ENCODE measurements around the gene KIF2C. TPM values are rescaled to one million over a fixed set of nuclear protein-coding genes. Genes with fewer than 3 reads are reported as not detected.

KIF2C gene
- total and polyA plus RNA-seq, 9 of the 15 experiments (the other 6 are each of a cell fraction or from before 2014, with no cell fraction given), result 84.9 to 226 (median 169) TPM

DNA sequence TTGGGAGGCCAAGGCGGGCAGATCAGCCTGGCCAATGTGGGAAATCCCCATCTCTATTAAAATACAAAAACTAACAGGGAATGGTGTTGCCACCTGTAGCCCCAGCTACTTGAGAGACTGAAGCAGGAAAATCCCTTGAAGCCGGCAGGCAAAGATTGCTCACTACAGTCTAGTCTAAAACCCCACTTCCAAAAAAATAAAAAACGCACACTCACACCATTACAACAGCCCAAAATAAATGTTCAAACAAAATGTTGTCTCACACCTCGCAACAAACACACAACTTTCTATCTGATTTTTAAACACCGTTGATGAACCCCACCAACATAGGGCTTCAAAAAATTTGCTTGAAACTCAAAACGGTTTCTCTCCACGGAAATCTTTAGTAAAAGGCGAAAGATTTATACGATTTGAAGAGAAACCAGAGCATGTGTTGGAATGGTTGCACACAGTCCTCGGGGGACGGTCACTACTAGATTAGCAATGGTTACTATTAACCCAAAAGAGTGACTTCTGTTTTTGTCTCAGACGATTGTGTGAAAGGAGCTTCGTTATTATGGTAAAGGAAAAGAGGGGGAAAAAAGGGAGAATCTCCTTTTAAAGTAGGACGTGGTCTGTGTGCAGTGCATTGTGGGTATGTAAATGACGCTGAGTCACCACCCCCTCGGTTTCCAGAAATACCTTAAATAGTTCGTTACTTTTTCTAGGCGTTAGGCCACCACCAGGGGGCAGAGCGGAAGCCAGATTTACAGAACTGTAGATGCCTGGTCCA is 8.7 kb upstream of the KIF2C start, which contains the start of gene RNU5D-1 (continued):
- TF ChIP-seq, protein P1, sequence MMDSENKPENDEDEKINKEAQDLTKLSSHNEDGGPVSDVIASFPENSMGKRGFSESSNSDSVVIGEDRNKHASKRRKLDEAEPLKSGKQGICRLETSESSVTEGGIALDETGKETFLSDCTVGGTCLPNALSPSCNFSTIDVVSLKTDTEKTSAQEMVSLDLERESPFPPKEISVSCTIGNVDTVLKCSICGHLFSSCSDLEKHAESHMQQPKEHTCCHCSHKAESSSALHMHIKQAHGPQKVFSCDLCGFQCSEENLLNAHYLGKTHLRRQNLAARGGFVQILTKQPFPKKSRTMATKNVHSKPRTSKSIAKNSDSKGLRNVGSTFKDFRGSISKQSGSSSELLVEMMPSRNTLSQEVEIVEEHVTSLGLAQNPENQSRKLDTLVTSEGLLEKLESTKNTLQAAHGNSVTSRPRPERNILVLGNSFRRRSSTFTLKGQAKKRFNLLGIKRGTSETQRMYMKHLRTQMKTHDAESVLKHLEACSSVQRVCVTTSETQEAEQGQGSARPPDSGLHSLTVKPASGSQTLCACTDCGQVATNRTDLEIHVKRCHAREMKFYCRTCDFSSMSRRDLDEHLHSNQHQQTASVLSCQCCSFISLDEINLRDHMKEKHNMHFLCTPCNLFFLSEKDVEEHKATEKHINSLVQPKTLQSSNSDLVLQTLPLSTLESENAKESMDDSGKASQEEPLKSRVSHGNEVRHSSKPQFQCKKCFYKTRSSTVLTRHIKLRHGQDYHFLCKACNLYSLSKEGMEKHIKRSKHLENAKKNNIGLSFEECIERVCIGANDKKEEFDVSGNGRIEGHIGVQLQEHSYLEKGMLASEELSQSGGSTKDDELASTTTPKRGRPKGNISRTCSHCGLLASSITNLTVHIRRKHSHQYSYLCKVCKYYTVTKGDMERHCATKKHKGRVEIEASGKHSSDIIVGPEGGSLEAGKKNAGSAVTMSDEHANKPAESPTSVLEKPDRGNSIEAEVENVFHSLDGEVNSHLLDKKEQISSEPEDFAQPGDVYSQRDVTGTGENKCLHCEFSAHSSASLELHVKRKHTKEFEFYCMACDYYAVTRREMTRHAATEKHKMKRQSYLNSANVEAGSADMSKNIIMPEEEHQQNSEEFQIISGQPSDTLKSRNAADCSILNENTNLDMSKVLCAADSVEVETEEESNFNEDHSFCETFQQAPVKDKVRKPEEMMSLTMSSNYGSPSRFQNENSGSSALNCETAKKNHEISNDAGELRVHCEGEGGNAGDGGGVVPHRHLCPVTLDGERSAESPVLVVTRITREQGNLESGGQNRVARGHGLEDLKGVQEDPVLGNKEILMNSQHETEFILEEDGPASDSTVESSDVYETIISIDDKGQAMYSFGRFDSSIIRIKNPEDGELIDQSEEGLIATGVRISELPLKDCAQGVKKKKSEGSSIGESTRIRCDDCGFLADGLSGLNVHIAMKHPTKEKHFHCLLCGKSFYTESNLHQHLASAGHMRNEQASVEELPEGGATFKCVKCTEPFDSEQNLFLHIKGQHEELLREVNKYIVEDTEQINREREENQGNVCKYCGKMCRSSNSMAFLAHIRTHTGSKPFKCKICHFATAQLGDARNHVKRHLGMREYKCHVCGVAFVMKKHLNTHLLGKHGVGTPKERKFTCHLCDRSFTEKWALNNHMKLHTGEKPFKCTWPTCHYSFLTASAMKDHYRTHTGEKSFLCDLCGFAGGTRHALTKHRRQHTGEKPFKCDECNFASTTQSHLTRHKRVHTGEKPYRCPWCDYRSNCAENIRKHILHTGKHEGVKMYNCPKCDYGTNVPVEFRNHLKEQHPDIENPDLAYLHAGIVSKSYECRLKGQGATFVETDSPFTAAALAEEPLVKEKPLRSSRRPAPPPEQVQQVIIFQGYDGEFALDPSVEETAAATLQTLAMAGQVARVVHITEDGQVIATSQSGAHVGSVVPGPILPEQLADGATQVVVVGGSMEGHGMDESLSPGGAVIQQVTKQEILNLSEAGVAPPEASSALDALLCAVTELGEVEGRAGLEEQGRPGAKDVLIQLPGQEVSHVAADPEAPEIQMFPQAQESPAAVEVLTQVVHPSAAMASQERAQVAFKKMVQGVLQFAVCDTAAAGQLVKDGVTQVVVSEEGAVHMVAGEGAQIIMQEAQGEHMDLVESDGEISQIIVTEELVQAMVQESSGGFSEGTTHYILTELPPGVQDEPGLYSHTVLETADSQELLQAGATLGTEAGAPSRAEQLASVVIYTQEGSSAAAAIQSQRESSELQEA (IDR thresholded peaks at IDR 0.05; ENCODE audit: low read depth), result peak; percentile 69
- no peak; the same call in none of the 2 replicates for TF ChIP-seq SPI1 (IDR thresholded peaks at IDR 0.05; ENCODE audit: borderline replicate concordance, low read depth, low read length)
- TF ChIP-seq ZNF583 (CRISPR knock-in tag; IDR thresholded peaks at IDR 0.05), result no peak; the same call in none of the 2 replicates
- TF ChIP-seq ZNF444 (CRISPR knock-in tag; IDR thresholded peaks at IDR 0.05), result peak; percentile 98
- peak; percentile 80; the same call in 1 of the 2 replicates for TF ChIP-seq PHB2 (IDR thresholded peaks at IDR 0.05; ENCODE audit: low read depth)
- peak; percentile 99 for TF ChIP-seq NBN (IDR thresholded peaks at IDR 0.05; ENCODE audit: low read depth)
- TF ChIP-seq, protein P2, sequence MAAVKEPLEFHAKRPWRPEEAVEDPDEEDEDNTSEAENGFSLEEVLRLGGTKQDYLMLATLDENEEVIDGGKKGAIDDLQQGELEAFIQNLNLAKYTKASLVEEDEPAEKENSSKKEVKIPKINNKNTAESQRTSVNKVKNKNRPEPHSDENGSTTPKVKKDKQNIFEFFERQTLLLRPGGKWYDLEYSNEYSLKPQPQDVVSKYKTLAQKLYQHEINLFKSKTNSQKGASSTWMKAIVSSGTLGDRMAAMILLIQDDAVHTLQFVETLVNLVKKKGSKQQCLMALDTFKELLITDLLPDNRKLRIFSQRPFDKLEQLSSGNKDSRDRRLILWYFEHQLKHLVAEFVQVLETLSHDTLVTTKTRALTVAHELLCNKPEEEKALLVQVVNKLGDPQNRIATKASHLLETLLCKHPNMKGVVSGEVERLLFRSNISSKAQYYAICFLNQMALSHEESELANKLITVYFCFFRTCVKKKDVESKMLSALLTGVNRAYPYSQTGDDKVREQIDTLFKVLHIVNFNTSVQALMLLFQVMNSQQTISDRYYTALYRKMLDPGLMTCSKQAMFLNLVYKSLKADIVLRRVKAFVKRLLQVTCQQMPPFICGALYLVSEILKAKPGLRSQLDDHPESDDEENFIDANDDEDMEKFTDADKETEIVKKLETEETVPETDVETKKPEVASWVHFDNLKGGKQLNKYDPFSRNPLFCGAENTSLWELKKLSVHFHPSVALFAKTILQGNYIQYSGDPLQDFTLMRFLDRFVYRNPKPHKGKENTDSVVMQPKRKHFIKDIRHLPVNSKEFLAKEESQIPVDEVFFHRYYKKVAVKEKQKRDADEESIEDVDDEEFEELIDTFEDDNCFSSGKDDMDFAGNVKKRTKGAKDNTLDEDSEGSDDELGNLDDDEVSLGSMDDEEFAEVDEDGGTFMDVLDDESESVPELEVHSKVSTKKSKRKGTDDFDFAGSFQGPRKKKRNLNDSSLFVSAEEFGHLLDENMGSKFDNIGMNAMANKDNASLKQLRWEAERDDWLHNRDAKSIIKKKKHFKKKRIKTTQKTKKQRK (IDR thresholded peaks at IDR 0.05; ENCODE audit: borderline replicate concordance, low read depth, low read length), result 0 out of 2 replicates have a peak, but pooled peaks have one; percentile 15
- TF ChIP-seq MXI1 (IDR thresholded peaks at IDR 0.05; ENCODE audit: low read depth, low read length), result peak; percentile 72; the same call in 1 of the 2 replicates
- TF ChIP-seq, protein P3, sequence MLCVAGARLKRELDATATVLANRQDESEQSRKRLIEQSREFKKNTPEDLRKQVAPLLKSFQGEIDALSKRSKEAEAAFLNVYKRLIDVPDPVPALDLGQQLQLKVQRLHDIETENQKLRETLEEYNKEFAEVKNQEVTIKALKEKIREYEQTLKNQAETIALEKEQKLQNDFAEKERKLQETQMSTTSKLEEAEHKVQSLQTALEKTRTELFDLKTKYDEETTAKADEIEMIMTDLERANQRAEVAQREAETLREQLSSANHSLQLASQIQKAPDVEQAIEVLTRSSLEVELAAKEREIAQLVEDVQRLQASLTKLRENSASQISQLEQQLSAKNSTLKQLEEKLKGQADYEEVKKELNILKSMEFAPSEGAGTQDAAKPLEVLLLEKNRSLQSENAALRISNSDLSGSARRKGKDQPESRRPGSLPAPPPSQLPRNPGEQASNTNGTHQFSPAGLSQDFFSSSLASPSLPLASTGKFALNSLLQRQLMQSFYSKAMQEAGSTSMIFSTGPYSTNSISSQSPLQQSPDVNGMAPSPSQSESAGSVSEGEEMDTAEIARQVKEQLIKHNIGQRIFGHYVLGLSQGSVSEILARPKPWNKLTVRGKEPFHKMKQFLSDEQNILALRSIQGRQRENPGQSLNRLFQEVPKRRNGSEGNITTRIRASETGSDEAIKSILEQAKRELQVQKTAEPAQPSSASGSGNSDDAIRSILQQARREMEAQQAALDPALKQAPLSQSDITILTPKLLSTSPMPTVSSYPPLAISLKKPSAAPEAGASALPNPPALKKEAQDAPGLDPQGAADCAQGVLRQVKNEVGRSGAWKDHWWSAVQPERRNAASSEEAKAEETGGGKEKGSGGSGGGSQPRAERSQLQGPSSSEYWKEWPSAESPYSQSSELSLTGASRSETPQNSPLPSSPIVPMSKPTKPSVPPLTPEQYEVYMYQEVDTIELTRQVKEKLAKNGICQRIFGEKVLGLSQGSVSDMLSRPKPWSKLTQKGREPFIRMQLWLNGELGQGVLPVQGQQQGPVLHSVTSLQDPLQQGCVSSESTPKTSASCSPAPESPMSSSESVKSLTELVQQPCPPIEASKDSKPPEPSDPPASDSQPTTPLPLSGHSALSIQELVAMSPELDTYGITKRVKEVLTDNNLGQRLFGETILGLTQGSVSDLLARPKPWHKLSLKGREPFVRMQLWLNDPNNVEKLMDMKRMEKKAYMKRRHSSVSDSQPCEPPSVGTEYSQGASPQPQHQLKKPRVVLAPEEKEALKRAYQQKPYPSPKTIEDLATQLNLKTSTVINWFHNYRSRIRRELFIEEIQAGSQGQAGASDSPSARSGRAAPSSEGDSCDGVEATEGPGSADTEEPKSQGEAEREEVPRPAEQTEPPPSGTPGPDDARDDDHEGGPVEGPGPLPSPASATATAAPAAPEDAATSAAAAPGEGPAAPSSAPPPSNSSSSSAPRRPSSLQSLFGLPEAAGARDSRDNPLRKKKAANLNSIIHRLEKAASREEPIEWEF (CRISPR knock-in tag; IDR thresholded peaks at IDR 0.05), result peak; percentile 45; the same call in 1 of the 2 replicates
- TF ChIP-seq DACH1 (IDR thresholded peaks at IDR 0.05; ENCODE audit: partially characterized antibody), result peak; percentile 54

Measured in K562 (cell line).